Measurements from ENCODE around the gene ADARB2. TPM values are rescaled to one million over a fixed set of nuclear protein-coding genes. Genes with fewer than 3 reads are reported as not detected.

The ADARB2 gene
- polyA plus RNA-seq, 1 of the 3 experiments (the other 2 are of a cell fraction): not detected

DNA sequence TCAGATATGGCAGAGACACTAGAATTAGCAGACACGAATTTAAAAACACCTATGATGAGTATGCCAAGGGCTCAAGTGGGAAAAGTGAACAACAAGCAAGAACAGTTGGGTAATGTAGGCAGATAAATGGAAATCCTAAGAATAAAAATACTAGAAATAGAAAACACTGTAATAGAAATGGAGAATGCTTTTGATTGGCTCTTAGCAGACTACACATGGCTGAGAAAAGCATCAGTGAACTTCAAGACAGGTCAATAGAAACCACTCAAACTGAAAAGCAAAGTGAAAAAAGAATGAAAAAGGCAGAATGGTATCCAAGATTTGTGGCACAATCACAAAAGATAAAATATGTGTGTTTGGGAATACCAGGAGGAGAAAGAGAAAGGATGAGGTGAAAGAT lies 598.8 kb downstream of the ADARB2 start:
- ChIA-PET POLR2A (no interaction called here), CTCF (interaction anchor here (1.1 kb wide), 1 partner anchor 8 kb away, joined by 3 read pairs; no protein-coding TSS in a partner anchor)
- DNase-seq: no peak
- H3K9ac ChIP-seq: no peak overlapping the region
- H3K79me2 ChIP-seq (ENCODE audit: insufficient read depth): no peaks in the 10 kb centered on the region
- H2AFZ ChIP-seq (ENCODE audit: low read depth): no peak overlapping the region
- H3F3A ChIP-seq (replicated peaks; ENCODE audit: insufficient read depth): no peaks in the 10 kb centered on the region
- no peak overlapping the region for H3K4me3 ChIP-seq (ENCODE audit: low read depth in 2 of 2, low read length in 1 of 2)
- H3K4me1 ChIP-seq (ENCODE audit: control insufficient read depth in 1 of 2, insufficient read depth in 2 of 2, low read depth in 1 of 2, low read length in 1 of 2): no peaks in the 10 kb centered on the region
- H3K27ac ChIP-seq (ENCODE audit: low read depth in 2 of 2, low read length in 1 of 2): no peak overlapping the region
- H3K9me3 ChIP-seq: no peaks in the 10 kb centered on the region
- H4K20me1 ChIP-seq (ENCODE audit: insufficient read depth): no peaks in the 10 kb centered on the region
- H3K9me2 ChIP-seq: no peaks in the 10 kb centered on the region
- H3K4me2 ChIP-seq: no peak overlapping the region
- TF ChIP-seq CHD2 (IDR thresholded peaks at IDR 0.05; ENCODE audit: low read length, partially characterized antibody) (no peak), TEAD4 (IDR thresholded peaks at IDR 0.05; ENCODE audit: borderline replicate concordance, insufficient read depth) (no peak), EP300 (IDR thresholded peaks at IDR 0.05; ENCODE audit: borderline replicate concordance in 1 of 2, low read depth in 1 of 2, low read length in 1 of 2) (no peak), RCOR1 (IDR thresholded peaks at IDR 0.05; ENCODE audit: low read length) (no peak), POLR2AphosphoS5 (IDR thresholded peaks at IDR 0.05; ENCODE audit: low read depth, low read length) (no peak), TAF1 (IDR thresholded peaks at IDR 0.05; ENCODE audit: borderline replicate concordance, low read depth, low read length) (no peak), MEF2A (IDR thresholded peaks at IDR 0.05; ENCODE audit: borderline replicate concordance, low read depth) (no peak), FOSL2 (IDR thresholded peaks at IDR 0.05; ENCODE audit: borderline replicate concordance, low read depth) (no peak)
- TF ChIP-seq, protein P1, sequence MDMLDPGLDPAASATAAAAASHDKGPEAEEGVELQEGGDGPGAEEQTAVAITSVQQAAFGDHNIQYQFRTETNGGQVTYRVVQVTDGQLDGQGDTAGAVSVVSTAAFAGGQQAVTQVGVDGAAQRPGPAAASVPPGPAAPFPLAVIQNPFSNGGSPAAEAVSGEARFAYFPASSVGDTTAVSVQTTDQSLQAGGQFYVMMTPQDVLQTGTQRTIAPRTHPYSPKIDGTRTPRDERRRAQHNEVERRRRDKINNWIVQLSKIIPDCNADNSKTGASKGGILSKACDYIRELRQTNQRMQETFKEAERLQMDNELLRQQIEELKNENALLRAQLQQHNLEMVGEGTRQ (IDR thresholded peaks at IDR 0.05; ENCODE audit: borderline replicate concordance, low read depth, low read length): no peak
- 12% methylated on average over 1 of the region's 1 CpG for WGBS (ENCODE audit: low lambda C conversion rate)
- H3K27me3 ChIP-seq (ENCODE audit: insufficient read depth): no peaks in the 10 kb centered on the region
- no peaks in the 10 kb centered on the region for H3K36me3 ChIP-seq (replicated peaks in 1 of 2; ENCODE audit: control insufficient read depth in 1 of 2, insufficient read depth in 2 of 2, low read length in 1 of 2)

- Histone ChIP-seq H3K4me3 (ENCODE audit: low read depth in 2 of 2, low read length in 1 of 2) (no peak overlapping the region), H2AFZ (ENCODE audit: low read depth) (no peak overlapping the region), H3K9ac (no peak overlapping the region), H3K79me2 (ENCODE audit: insufficient read depth) (no peaks in the 10 kb centered on the region), H4K20me1 (ENCODE audit: insufficient read depth) (no peaks in the 10 kb centered on the region), H3K27me3 (ENCODE audit: insufficient read depth) (no peaks in the 10 kb centered on the region), H3F3A (replicated peaks; ENCODE audit: insufficient read depth) (no peaks in the 10 kb centered on the region), H3K9me2 (no peaks in the 10 kb centered on the region), H3K27ac (ENCODE audit: low read depth in 2 of 2, low read length in 1 of 2) (no peak overlapping the region), H3K4me2 (no peak overlapping the region), H3K36me3 (replicated peaks in 1 of 2; ENCODE audit: control insufficient read depth in 1 of 2, insufficient read depth in 2 of 2, low read length in 1 of 2) (no peaks in the 10 kb centered on the region), H3K4me1 (ENCODE audit: control insufficient read depth in 1 of 2, insufficient read depth in 2 of 2, low read depth in 1 of 2, low read length in 1 of 2) (no peaks in the 10 kb centered on the region), H3K9me3 (no peaks in the 10 kb centered on the region)
- ChIA-PET CTCF (no interaction called here), POLR2A (interaction anchor here (1.0 kb wide), 1 partner anchor 12 kb away, joined by 3 read pairs; no protein-coding TSS in a partner anchor)
- WGBS (ENCODE audit: low lambda C conversion rate): 58% methylated on average over 9 of the region's 10 CpGs
- TF ChIP-seq RAD21 (IDR thresholded peaks at IDR 0.05; ENCODE audit: low read length) (no peak), CTCF (IDR thresholded peaks at IDR 0.05) (no peak), MEF2A (IDR thresholded peaks at IDR 0.05; ENCODE audit: borderline replicate concordance, low read depth) (no peak), FOSL2 (IDR thresholded peaks at IDR 0.05; ENCODE audit: borderline replicate concordance, low read depth) (no peak), JUND (IDR thresholded peaks at IDR 0.05) (no peak), SIN3A (IDR thresholded peaks at IDR 0.05; ENCODE audit: borderline replicate concordance, low read depth, low read length) (no peak), RFX5 (IDR thresholded peaks at IDR 0.05; ENCODE audit: low read length) (no peak), EP300 (IDR thresholded peaks at IDR 0.05; ENCODE audit: borderline replicate concordance in 1 of 2, low read depth in 1 of 2, low read length in 1 of 2) (no peak), IRF3 (IDR thresholded peaks at IDR 0.05; ENCODE audit: low read depth, low read length) (no peak), RCOR1 (IDR thresholded peaks at IDR 0.05; ENCODE audit: low read length) (no peak), TEAD4 (IDR thresholded peaks at IDR 0.05; ENCODE audit: borderline replicate concordance, insufficient read depth) (no peak), YY1 (IDR thresholded peaks at IDR 0.05; ENCODE audit: low read depth) (no peak), NFIC (IDR thresholded peaks at IDR 0.05; ENCODE audit: borderline replicate concordance) (no peak)
- TF ChIP-seq, protein P2, sequence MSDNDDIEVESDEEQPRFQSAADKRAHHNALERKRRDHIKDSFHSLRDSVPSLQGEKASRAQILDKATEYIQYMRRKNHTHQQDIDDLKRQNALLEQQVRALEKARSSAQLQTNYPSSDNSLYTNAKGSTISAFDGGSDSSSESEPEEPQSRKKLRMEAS (IDR thresholded peaks at IDR 0.05; ENCODE audit: low read depth): no peak
- DNase-seq: no peak
Measured at GRCh38 chr10:1137499-1138163, 599.7 kb downstream of the ADARB2 start.
